ENCODE results near the gene ATXN7. TPM values are rescaled to one million over a fixed set of nuclear protein-coding genes. Genes with fewer than 3 reads are reported as not detected.

The ATXN7 gene
- total RNA-seq, 1 donor from 2014 or later = 22.1 TPM

DNA sequence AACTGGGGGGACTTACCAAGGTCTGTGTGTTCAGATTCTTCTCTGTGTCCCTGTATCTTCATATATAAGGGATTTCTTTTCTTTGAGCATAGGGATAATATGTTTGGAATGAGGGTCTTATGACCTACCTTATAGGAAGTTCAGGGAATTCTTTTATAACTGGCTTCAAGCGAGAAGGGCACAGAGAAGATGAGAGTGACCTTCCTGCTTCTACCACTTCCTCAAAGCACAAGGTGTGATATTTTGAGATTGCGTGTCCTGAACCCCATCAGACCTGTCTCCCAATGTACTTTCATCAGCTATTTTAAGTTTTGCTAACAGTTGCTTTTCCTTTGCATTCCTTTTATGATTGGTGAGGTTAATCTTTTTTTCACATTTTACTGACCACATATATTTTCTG, 162.7 kb downstream of the ATXN7 start:
- Mint-ChIP-seq H3K27me3 (ENCODE audit: unreplicated experiment) (no peaks in the 10 kb centered on the region), H3K4me3 (ENCODE audit: unreplicated experiment) (no peak overlapping the region), H3K4me1 (ENCODE audit: low read depth, unreplicated experiment) (peaks cover 10% of the 10 kb centered on the region), H3K9me3 (ENCODE audit: unreplicated experiment) (peaks cover 2% of the 10 kb centered on the region), H3K27ac (ENCODE audit: unreplicated experiment) (no peak overlapping the region), H3K36me3 (ENCODE audit: unreplicated experiment) (no peaks in the 10 kb centered on the region)
- DNase-seq = no peak
- TF ChIP-seq, protein P1, sequence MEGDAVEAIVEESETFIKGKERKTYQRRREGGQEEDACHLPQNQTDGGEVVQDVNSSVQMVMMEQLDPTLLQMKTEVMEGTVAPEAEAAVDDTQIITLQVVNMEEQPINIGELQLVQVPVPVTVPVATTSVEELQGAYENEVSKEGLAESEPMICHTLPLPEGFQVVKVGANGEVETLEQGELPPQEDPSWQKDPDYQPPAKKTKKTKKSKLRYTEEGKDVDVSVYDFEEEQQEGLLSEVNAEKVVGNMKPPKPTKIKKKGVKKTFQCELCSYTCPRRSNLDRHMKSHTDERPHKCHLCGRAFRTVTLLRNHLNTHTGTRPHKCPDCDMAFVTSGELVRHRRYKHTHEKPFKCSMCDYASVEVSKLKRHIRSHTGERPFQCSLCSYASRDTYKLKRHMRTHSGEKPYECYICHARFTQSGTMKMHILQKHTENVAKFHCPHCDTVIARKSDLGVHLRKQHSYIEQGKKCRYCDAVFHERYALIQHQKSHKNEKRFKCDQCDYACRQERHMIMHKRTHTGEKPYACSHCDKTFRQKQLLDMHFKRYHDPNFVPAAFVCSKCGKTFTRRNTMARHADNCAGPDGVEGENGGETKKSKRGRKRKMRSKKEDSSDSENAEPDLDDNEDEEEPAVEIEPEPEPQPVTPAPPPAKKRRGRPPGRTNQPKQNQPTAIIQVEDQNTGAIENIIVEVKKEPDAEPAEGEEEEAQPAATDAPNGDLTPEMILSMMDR (IDR thresholded peaks at IDR 0.05; ENCODE audit: partially characterized antibody, unreplicated experiment) = no peak

DNA sequence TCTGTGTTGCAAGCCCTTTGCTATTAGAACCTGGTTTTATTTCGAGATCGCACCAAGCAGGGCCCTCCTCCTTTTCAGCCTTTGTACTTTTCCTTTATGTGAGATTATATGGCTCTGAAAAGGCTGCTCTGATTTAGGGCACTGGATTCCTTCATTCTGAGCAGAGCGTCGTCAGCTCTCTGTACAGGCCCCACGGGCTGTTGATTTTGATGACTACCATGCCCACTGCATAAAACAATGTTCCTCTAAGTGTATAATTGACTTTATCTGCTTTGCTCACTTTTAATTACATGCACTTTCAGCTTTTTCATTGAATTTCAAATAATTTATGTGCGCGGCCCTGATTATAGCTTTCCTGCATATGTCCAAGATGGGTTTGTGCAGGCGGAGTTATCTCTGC, 164.0 kb downstream of the ATXN7 start:
- no peak for DNase-seq
- TF ChIP-seq, protein P1 (IDR thresholded peaks at IDR 0.05; ENCODE audit: partially characterized antibody, unreplicated experiment) = no peak
- H3K4me1 Mint-ChIP-seq (ENCODE audit: low read depth, unreplicated experiment) = peaks cover 13% of the 10 kb centered on the region
- no peak overlapping the region for H3K27ac Mint-ChIP-seq (ENCODE audit: unreplicated experiment)
- H3K4me3 Mint-ChIP-seq (ENCODE audit: unreplicated experiment) = no peak overlapping the region
- no peaks in the 10 kb centered on the region for H3K27me3 Mint-ChIP-seq (ENCODE audit: unreplicated experiment)
- peaks cover 2% of the 10 kb centered on the region for H3K9me3 Mint-ChIP-seq (ENCODE audit: unreplicated experiment)
- no peaks in the 10 kb centered on the region for H3K36me3 Mint-ChIP-seq (ENCODE audit: unreplicated experiment)

DNA sequence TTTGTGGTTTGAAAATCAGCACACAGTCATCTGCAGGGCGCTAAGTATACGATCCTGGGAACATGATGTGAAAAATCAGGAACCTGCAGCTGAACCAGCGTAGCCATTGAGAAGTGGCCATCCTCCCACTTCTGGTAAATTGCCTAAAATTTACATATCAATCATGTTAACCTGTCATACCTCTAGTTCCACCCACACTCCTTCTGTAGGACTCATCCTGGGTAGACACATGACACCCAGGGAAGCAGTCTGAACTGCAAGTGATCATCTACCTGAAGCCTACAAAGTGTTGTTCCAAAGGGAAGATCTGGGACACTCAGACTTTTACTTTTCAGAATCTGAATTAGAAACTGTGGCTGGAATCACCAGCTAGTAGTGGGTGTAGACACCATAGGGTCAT, 165.1 kb downstream of the ATXN7 start:
- TF ChIP-seq, protein P1 (IDR thresholded peaks at IDR 0.05; ENCODE audit: partially characterized antibody, unreplicated experiment) = no peak
- no peaks in the 10 kb centered on the region for H3K36me3 Mint-ChIP-seq (ENCODE audit: unreplicated experiment)

DNA sequence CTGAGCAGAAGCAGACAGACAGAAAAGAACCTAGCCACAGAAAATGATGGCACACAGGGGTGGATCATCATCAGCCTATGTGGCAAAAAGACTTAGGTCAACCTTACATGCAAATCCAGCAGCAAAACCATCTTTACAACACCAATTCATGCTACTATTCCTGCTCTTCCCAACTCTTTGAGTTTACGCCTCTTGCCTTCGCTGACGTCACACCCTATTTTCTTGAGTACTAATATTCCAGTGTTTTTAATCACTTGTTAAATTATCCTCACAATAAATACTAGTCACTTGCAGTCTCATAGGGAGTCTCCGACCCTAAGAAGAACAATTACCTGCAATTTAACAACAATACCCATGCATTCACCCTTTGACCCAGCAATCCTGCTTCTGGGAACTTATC, 165.6 kb downstream of the ATXN7 start:
- Mint-ChIP-seq H3K36me3 (ENCODE audit: unreplicated experiment) (no peaks in the 10 kb centered on the region), H3K27ac (ENCODE audit: unreplicated experiment) (no peak overlapping the region), H3K4me1 (ENCODE audit: low read depth, unreplicated experiment) (peaks cover 16% of the 10 kb centered on the region), H3K27me3 (ENCODE audit: unreplicated experiment) (no peaks in the 10 kb centered on the region), H3K9me3 (ENCODE audit: unreplicated experiment) (no peaks in the 10 kb centered on the region), H3K4me3 (ENCODE audit: unreplicated experiment) (no peak overlapping the region)
- TF ChIP-seq, protein P1 (IDR thresholded peaks at IDR 0.05; ENCODE audit: partially characterized antibody, unreplicated experiment) = no peak
- no peak for DNase-seq

More for the DNA sequence above, 165.1 kb downstream of the ATXN7 start:
- Mint-ChIP-seq H3K27ac (ENCODE audit: unreplicated experiment) (no peak overlapping the region), H3K4me3 (ENCODE audit: unreplicated experiment) (no peak overlapping the region), H3K4me1 (ENCODE audit: low read depth, unreplicated experiment) (peaks cover 16% of the 10 kb centered on the region), H3K9me3 (ENCODE audit: unreplicated experiment) (peaks cover under 1% of the 10 kb centered on the region), H3K27me3 (ENCODE audit: unreplicated experiment) (no peaks in the 10 kb centered on the region)
- DNase-seq = no peak

DNA sequence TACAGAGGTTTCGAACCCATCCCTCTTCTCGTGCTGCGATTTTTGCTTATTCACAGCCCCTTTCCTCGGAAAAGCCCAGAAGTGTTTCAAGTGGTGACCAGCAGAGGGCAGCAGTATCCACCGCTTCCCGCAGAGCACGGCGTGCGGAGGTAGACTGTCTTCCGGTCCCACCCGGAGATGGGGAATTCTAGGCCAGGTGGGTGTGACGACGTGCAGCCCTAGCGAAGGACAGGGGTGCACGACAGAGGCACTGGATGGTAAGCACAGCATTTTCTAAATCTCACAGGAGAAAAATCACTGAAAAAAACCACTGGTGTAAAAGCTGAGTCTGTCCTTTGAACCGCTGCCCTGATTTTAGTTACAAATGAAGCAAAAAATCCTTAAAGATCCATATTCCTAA, 167.1 kb downstream of the ATXN7 start:
- Mint-ChIP-seq H3K4me3 (ENCODE audit: unreplicated experiment) (peak overlapping the region; percentile 57), H3K27me3 (ENCODE audit: unreplicated experiment) (no peaks in the 10 kb centered on the region), H3K4me1 (ENCODE audit: low read depth, unreplicated experiment) (peaks cover 16% of the 10 kb centered on the region), H3K9me3 (ENCODE audit: unreplicated experiment) (no peaks in the 10 kb centered on the region), H3K36me3 (ENCODE audit: unreplicated experiment) (no peaks in the 10 kb centered on the region), H3K27ac (ENCODE audit: unreplicated experiment) (peak overlapping the region; percentile 52)
- TF ChIP-seq, protein P1 (IDR thresholded peaks at IDR 0.05; ENCODE audit: partially characterized antibody, unreplicated experiment) = peak; percentile 91
- peak; percentile 81 for DNase-seq
